GM21737 (cell line): ENCODE data around the gene ZDHHC12.
"Not testable (repeated sequence)": the region's sequence is repeated elsewhere in the genome, so short reads cannot be mapped to it uniquely, and the experiment has no call there.

ENCODE experiments used
- ATAC-seq: cut with Tn5 transposase; IDR thresholded peaks from one replicate; pipeline ENCODE4 v1.9.1; 2021; ENCODE audit warnings: mild to moderate bottlenecking, moderate library complexity; ENCODE audit not compliant: unreplicated experiment

The ZDHHC12 gene

GRCh38 chr9:128712451-128713410, 11.2 kb downstream of the ZDHHC12 start:
- no peak for ATAC-seq

GRCh38 chr9:128707446-128707845, 16.5 kb downstream of the ZDHHC12 start:
- no peak for ATAC-seq

GRCh38 chr9:128706671-128707381, 17.1 kb downstream of the ZDHHC12 start:
- ATAC-seq = no peak

GRCh38 chr9:128706045-128706444, 17.9 kb downstream of the ZDHHC12 start:
- ATAC-seq = no peak

GRCh38 chr9:128705051-128705965, 18.6 kb downstream of the ZDHHC12 start:
- ATAC-seq = no peak

- ATAC-seq = no peak
Measured at GRCh38 chr9:128704356-128704670, 19.6 kb downstream of the ZDHHC12 start.

- ATAC-seq = no peak
Measured at GRCh38 chr9:128703616-128704355, 20.1 kb downstream of the ZDHHC12 start.

- ATAC-seq = no peak
Measured at GRCh38 chr9:128702949-128703615, 20.8 kb downstream of the ZDHHC12 start.

GRCh38 chr9:128702445-128702948, 21.4 kb downstream of the ZDHHC12 start, which contains the start of gene PKN3:
Gene PKN3, plus strand, starts transcription at chr9:128702503. Its CDS starts 413 bp downstream, at chr9:128702916.
- peak; percentile 76 for ATAC-seq

- no peak for ATAC-seq
Measured at GRCh38 chr9:128701227-128701854, 22.6 kb downstream of the ZDHHC12 start.

- ATAC-seq = not testable (repeated sequence)
Measured at GRCh38 chr9:128699096-128699795, 24.7 kb downstream of the ZDHHC12 start.

GRCh38 chr9:128696923-128697707, 26.8 kb downstream of the ZDHHC12 start:
- ATAC-seq = no peak

GRCh38 chr9:128694344-128694743, 29.6 kb downstream of the ZDHHC12 start:
- no peak for ATAC-seq

- ATAC-seq = not testable (repeated sequence)
Measured at GRCh38 chr9:128693738-128694137, 30.2 kb downstream of the ZDHHC12 start.

GRCh38 chr9:128690684-128691034, 33.3 kb downstream of the ZDHHC12 start:
- no peak for ATAC-seq

GRCh38 chr9:128689820-128690683, 33.9 kb downstream of the ZDHHC12 start:
- no peak for ATAC-seq

- ATAC-seq = peak; percentile 22
Measured at GRCh38 chr9:128689293-128689774, 34.6 kb downstream of the ZDHHC12 start.
